Epithelial cell of proximal tubule (primary cell): ENCODE measurements around the gene DSG3. TPM values are rescaled to one million over a fixed set of nuclear protein-coding genes. Genes with fewer than 3 reads are reported as not detected.

Experiments
- DNase-seq: peaks from one replicate; pipeline ENCODE4 v3.0.0-alpha.2; 2011; ENCODE audit warnings: low read depth
- H3K4me3 ChIP-seq: 2 replicates; pipeline ENCODE4 v1.5.1; 2011; ENCODE audit warnings: low read depth, mild to moderate bottlenecking, low read length
- CTCF ChIP-seq: conservative IDR thresholded peaks from 2 replicates; pipeline ENCODE4 v1.5.1; 2012; ENCODE audit warnings: low read depth, mild to moderate bottlenecking, low read length
- total RNA-seq: library from RNA; depleted of rRNA; stranded (reverse); fragments of >200 nt; gene quantifications from 2 replicates; pipeline ENCODE4 v1.2.3, GENCODE V29; 2015

Gene DSG3
- total RNA-seq, 1 donor from 2014 or later = not detected

DNA sequence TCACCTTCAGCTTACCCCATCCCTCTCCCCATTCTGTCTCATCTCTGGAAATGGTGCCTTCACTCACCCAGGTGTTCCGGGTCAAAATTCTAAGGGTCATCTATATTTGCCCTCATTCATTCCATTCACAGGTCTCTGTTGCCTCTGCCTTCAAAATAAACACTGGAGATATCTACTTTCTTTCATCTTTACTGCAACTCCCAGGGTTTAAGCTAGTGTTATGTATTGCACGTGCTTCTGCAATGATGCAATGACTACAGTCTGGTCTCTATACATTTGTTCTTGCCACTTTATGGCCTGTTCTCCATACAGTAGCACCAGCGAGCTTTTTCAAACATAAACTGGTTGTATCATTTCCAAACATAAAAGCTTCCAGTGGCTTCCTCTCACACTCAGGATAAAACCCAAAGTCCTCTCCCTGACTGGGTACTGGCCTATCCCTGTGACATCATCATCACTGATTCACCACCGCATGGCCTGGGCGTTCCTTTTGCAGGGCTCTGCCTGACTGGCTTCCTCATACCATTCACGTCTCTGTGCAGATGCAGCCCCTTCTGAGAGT is 64.7 kb downstream of the DSG3 start:
- DNase-seq = peak; percentile 87
- no peak overlapping the region for H3K4me3 ChIP-seq
- no peak for TF ChIP-seq CTCF

GRCh38 chr18:31513189-31513935 is 65.8 kb downstream of the DSG3 start:
- TF ChIP-seq CTCF = no peak
- no peak overlapping the region for H3K4me3 ChIP-seq
- peak; percentile 87 for DNase-seq

GRCh38 chr18:31516437-31516836 is 68.9 kb downstream of the DSG3 start:
- TF ChIP-seq CTCF = no peak
- no peak for DNase-seq
- no peak overlapping the region for H3K4me3 ChIP-seq

GRCh38 chr18:31526374-31526773 is 78.8 kb downstream of the DSG3 start:
- no peak for TF ChIP-seq CTCF
- no peak overlapping the region for H3K4me3 ChIP-seq
- no peak for DNase-seq

Other genes with a start within 250 kb of the DSG3 start
- gene DSG1, start 129.6 kb upstream of the DSG3 start, total RNA-seq = not detected in 2 replicates
- gene DSG4, start 71.0 kb upstream of the DSG3 start, total RNA-seq = not detected in 2 replicates
- gene DSG2, start 50.4 kb downstream of the DSG3 start, total RNA-seq = 58.8 and 62.1 TPM in 2 replicates
- gene TTR, start 144.1 kb downstream of the DSG3 start, total RNA-seq = not detected in 2 replicates
- gene B4GALT6, start 236.8 kb downstream of the DSG3 start, total RNA-seq = 7.4 and 20.8 TPM in 2 replicates